Activated T-helper 1 cell treated with anti-CD3 and anti-CD28 coated beads, Interleukin-12 subunit alpha, Interleukin-12 subunit beta, Interleukin-2, Interleukin-4 antibody, amounts not matched to agents 30 ng/mL and 10 ng/mL and 1 ng/mL, durations not matched to agents 14 hours and 24 hours and 36 hours (primary cell): Measurements from ENCODE around the gene EARS2. TPM values are rescaled to one million over a fixed set of nuclear protein-coding genes. Genes with fewer than 3 reads are reported as not detected.
"Not testable (repeated sequence)": the region's sequence is repeated elsewhere in the genome, so short reads cannot be mapped to it uniquely, and the experiment has no call there.

Experiments used
- DNase-seq: peaks from one replicate; pipeline ENCODE4 v3.0.0; 2021; ENCODE audit warnings: low spot score
- H3K27ac Mint-ChIP-seq: one replicate; pipeline ENCODE4 v1.8.0; 2021; ENCODE audit warnings: mild to moderate bottlenecking, mixed read lengths
- H3K27me3 Mint-ChIP-seq: one replicate; pipeline ENCODE4 v1.8.0; 2022; ENCODE audit warnings: mild to moderate bottlenecking, moderate library complexity, mixed read lengths; ENCODE audit not compliant: insufficient read depth
- H3K36me3 Mint-ChIP-seq: one replicate; pipeline ENCODE4 v1.8.0; 2021; ENCODE audit warnings: low read depth, mixed read lengths
- H3K4me1 Mint-ChIP-seq: one replicate; pipeline ENCODE4 v1.8.0; 2021; ENCODE audit warnings: low read depth, mixed read lengths
- H3K4me3 Mint-ChIP-seq: one replicate; pipeline ENCODE4 v1.8.0; 2021; ENCODE audit warnings: mild to moderate bottlenecking, moderate library complexity, mixed read lengths
- H3K9me3 Mint-ChIP-seq: one replicate; pipeline ENCODE4 v1.8.0; 2021; ENCODE audit warnings: mixed read lengths
- intact Hi-C: fragments of 100-400 bp; cut with micrococcal nuclease; formaldehyde crosslinking; loops from one replicate; pipeline ENCODE4 v1.15.1; 2024
- total RNA-seq: library from RNA; stranded (reverse); gene quantifications from 2 replicates; pipeline ENCODE4 v1.2.3, GENCODE V29; 2022

Gene EARS2
- total RNA-seq, 1 donor from 2014 or later: 27.8 TPM

- peaks cover 15% of the 10 kb centered on the region for H3K4me1 Mint-ChIP-seq
- no peak for DNase-seq
- intact Hi-C loops: no loop called here
- H3K9me3 Mint-ChIP-seq: no peaks in the 10 kb centered on the region
- no peak overlapping the region for H3K27ac Mint-ChIP-seq
- H3K36me3 Mint-ChIP-seq: peaks cover 30% of the 10 kb centered on the region
- H3K4me3 Mint-ChIP-seq: no peak overlapping the region
- H3K27me3 Mint-ChIP-seq: no peaks in the 10 kb centered on the region
Observed at GRCh38 chr16:23495671-23496070, 61.5 kb downstream of the EARS2 start.

GRCh38 chr16:23494188-23494587, 63.0 kb downstream of the EARS2 start:
- no peak overlapping the region for H3K4me3 Mint-ChIP-seq
- H3K27me3 Mint-ChIP-seq: no peaks in the 10 kb centered on the region
- intact Hi-C loops: no loop called here
- H3K36me3 Mint-ChIP-seq: peaks cover 38% of the 10 kb centered on the region
- H3K9me3 Mint-ChIP-seq: no peaks in the 10 kb centered on the region
- no peak overlapping the region for H3K27ac Mint-ChIP-seq
- H3K4me1 Mint-ChIP-seq: peaks cover 9% of the 10 kb centered on the region
- DNase-seq: no peak

- H3K4me3 Mint-ChIP-seq: no peak overlapping the region
- H3K4me1 Mint-ChIP-seq: no peaks in the 10 kb centered on the region
- no peaks in the 10 kb centered on the region for H3K27me3 Mint-ChIP-seq
- intact Hi-C loops: no loop called here
- no peaks in the 10 kb centered on the region for H3K9me3 Mint-ChIP-seq
- no peak for DNase-seq
- H3K27ac Mint-ChIP-seq: no peak overlapping the region
- peaks cover 33% of the 10 kb centered on the region for H3K36me3 Mint-ChIP-seq
Observed at GRCh38 chr16:23491490-23492391, 65.4 kb downstream of the EARS2 start.

GRCh38 chr16:23486480-23486879, 70.7 kb downstream of the EARS2 start:
- Mint-ChIP-seq H3K4me3 (no peak overlapping the region), H3K27me3 (no peaks in the 10 kb centered on the region), H3K9me3 (no peaks in the 10 kb centered on the region), H3K27ac (no peak overlapping the region), H3K4me1 (no peaks in the 10 kb centered on the region), H3K36me3 (peaks cover 49% of the 10 kb centered on the region)
- no peak for DNase-seq
- intact Hi-C loops: no loop called here

- Mint-ChIP-seq H3K36me3 (peaks cover 44% of the 10 kb centered on the region), H3K4me1 (no peaks in the 10 kb centered on the region), H3K27ac (no peak overlapping the region), H3K9me3 (no peaks in the 10 kb centered on the region), H3K27me3 (no peaks in the 10 kb centered on the region), H3K4me3 (no peak overlapping the region)
- DNase-seq: no peak
- intact Hi-C loops: no loop called here
Observed at GRCh38 chr16:23485841-23486240, 71.3 kb downstream of the EARS2 start.

GRCh38 chr16:23485257-23485614, 71.9 kb downstream of the EARS2 start:
- Mint-ChIP-seq H3K27me3 (no peaks in the 10 kb centered on the region), H3K9me3 (no peaks in the 10 kb centered on the region), H3K27ac (no peak overlapping the region), H3K36me3 (peaks cover 48% of the 10 kb centered on the region), H3K4me3 (no peak overlapping the region), H3K4me1 (no peaks in the 10 kb centered on the region)
- intact Hi-C loops: no loop called here
- no peak for DNase-seq

- Mint-ChIP-seq H3K4me3 (no peak overlapping the region), H3K4me1 (no peaks in the 10 kb centered on the region), H3K36me3 (peaks cover 48% of the 10 kb centered on the region), H3K9me3 (no peaks in the 10 kb centered on the region), H3K27me3 (no peaks in the 10 kb centered on the region), H3K27ac (peak overlapping the region; percentile 33)
- no peak for DNase-seq
- intact Hi-C loops: no loop called here
Observed at GRCh38 chr16:23484510-23485256, 72.5 kb downstream of the EARS2 start.

GRCh38 chr16:23483492-23483891, 73.7 kb downstream of the EARS2 start:
- H3K27me3 Mint-ChIP-seq, H3K27ac Mint-ChIP-seq, H3K4me3 Mint-ChIP-seq, H3K4me1 Mint-ChIP-seq, H3K9me3 Mint-ChIP-seq, DNase-seq, intact Hi-C loops: not testable (repeated sequence)
- H3K36me3 Mint-ChIP-seq: peaks cover 52% of the 10 kb centered on the region

GRCh38 chr16:23482778-23483177, 74.4 kb downstream of the EARS2 start:
- peaks cover 52% of the 10 kb centered on the region for H3K36me3 Mint-ChIP-seq
- no peaks in the 10 kb centered on the region for H3K27me3 Mint-ChIP-seq
- intact Hi-C loops: no loop called here
- no peaks in the 10 kb centered on the region for H3K4me1 Mint-ChIP-seq
- DNase-seq: no peak
- no peak overlapping the region for H3K27ac Mint-ChIP-seq
- no peaks in the 10 kb centered on the region for H3K9me3 Mint-ChIP-seq
- H3K4me3 Mint-ChIP-seq: no peak overlapping the region

GRCh38 chr16:23480257-23480656, 76.9 kb downstream of the EARS2 start:
- no peak for DNase-seq
- no peaks in the 10 kb centered on the region for H3K9me3 Mint-ChIP-seq
- H3K27ac Mint-ChIP-seq: no peak overlapping the region
- H3K4me3 Mint-ChIP-seq: no peak overlapping the region
- intact Hi-C loops: no loop called here
- no peaks in the 10 kb centered on the region for H3K4me1 Mint-ChIP-seq
- H3K27me3 Mint-ChIP-seq: no peaks in the 10 kb centered on the region
- peaks cover 44% of the 10 kb centered on the region for H3K36me3 Mint-ChIP-seq

GRCh38 chr16:23479138-23479537, 78.0 kb downstream of the EARS2 start:
- intact Hi-C loops: no loop called here
- DNase-seq: no peak
- no peaks in the 10 kb centered on the region for H3K27me3 Mint-ChIP-seq
- H3K36me3 Mint-ChIP-seq: peaks cover 40% of the 10 kb centered on the region
- H3K4me1 Mint-ChIP-seq: no peaks in the 10 kb centered on the region
- H3K27ac Mint-ChIP-seq: no peak overlapping the region
- no peaks in the 10 kb centered on the region for H3K9me3 Mint-ChIP-seq
- no peak overlapping the region for H3K4me3 Mint-ChIP-seq

GRCh38 chr16:23478566-23478965, 78.6 kb downstream of the EARS2 start:
- Mint-ChIP-seq H3K27me3 (no peaks in the 10 kb centered on the region), H3K9me3 (no peaks in the 10 kb centered on the region), H3K27ac (no peak overlapping the region), H3K36me3 (peaks cover 46% of the 10 kb centered on the region), H3K4me3 (no peak overlapping the region), H3K4me1 (no peaks in the 10 kb centered on the region)
- intact Hi-C loops: no loop called here
- no peak for DNase-seq

GRCh38 chr16:23476289-23476688, 80.9 kb downstream of the EARS2 start:
- Mint-ChIP-seq H3K4me3 (no peak overlapping the region), H3K27me3 (no peaks in the 10 kb centered on the region), H3K4me1 (no peaks in the 10 kb centered on the region), H3K9me3 (no peaks in the 10 kb centered on the region), H3K36me3 (peaks cover 31% of the 10 kb centered on the region), H3K27ac (no peak overlapping the region)
- intact Hi-C loops: no loop called here
- DNase-seq: no peak
